IgD-negative memory B cell (primary cell): ENCODE measurements around the gene PDZD4. TPM values are rescaled to one million over a fixed set of nuclear protein-coding genes. Genes with fewer than 3 reads are reported as not detected.
A peak's percentile ranks its signal among the peaks of the same experiment; 100 is the strongest.

ENCODE experiments used
- H3K27ac Mint-ChIP-seq, 3 donors: one replicate each; pipeline ENCODE4 v1.8.0; 2020 to 2022; ENCODE audit warnings: mild to moderate bottlenecking in 3 of 3, mixed read lengths in 3 of 3, moderate library complexity in 1 of 3
- H3K27me3 Mint-ChIP-seq: one replicate; pipeline ENCODE4 v1.8.0; 2021; ENCODE audit warnings: mixed read lengths
- H3K36me3 Mint-ChIP-seq: one replicate; pipeline ENCODE4 v1.8.0; 2020; ENCODE audit warnings: mild to moderate bottlenecking, mixed read lengths
- H3K4me1 Mint-ChIP-seq, 3 donors: one replicate each; pipeline ENCODE4 v1.8.0; 2020 to 2022; ENCODE audit warnings: mixed read lengths in 3 of 3, mild to moderate bottlenecking in 1 of 3
- H3K4me3 Mint-ChIP-seq, 4 donors: one replicate each; pipeline ENCODE4 v1.8.0; 2020 to 2022; ENCODE audit warnings: mild to moderate bottlenecking in 4 of 4, mixed read lengths in 4 of 4, moderate library complexity in 3 of 4
- H3K9me3 Mint-ChIP-seq, 3 donors: one replicate each; pipeline ENCODE4 v1.8.0; 2020 to 2021; ENCODE audit warnings: mixed read lengths in 3 of 3, mild to moderate bottlenecking in 1 of 3
- polyA plus RNA-seq: library from polyadenylated mRNA; unstranded; fragments of 300-500 nt; fragmentation: Illumina TruSeq; gene quantifications from one replicate; pipeline ENCODE4 v1.2.3, GENCODE V29; 2021

PDZD4 gene
- polyA plus RNA-seq, 1 donor from 2014 or later = 0.15 TPM

DNA sequence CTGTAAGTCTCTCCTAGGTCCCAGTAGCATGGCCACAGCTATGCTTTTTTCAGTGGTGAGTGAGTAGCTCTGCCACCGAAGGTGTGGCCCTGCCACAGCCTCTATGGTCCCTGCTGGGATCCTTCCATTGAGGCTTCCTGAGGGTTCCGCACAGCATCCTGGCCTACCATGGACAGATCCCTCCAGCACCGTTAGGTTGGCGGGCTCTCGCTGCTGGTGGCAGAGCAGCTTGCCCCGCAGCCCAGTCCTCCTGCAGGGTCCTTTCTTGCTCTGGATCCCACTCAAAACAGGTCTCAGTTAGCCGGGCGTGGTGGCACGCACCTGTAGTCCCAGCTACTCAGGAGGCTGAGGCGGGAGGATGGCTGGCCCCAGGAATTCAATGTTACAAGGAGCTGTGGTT lies 2.4 kb upstream of the PDZD4 start:
- H3K9me3 Mint-ChIP-seq = no peaks in the 10 kb centered on the region

DNA sequence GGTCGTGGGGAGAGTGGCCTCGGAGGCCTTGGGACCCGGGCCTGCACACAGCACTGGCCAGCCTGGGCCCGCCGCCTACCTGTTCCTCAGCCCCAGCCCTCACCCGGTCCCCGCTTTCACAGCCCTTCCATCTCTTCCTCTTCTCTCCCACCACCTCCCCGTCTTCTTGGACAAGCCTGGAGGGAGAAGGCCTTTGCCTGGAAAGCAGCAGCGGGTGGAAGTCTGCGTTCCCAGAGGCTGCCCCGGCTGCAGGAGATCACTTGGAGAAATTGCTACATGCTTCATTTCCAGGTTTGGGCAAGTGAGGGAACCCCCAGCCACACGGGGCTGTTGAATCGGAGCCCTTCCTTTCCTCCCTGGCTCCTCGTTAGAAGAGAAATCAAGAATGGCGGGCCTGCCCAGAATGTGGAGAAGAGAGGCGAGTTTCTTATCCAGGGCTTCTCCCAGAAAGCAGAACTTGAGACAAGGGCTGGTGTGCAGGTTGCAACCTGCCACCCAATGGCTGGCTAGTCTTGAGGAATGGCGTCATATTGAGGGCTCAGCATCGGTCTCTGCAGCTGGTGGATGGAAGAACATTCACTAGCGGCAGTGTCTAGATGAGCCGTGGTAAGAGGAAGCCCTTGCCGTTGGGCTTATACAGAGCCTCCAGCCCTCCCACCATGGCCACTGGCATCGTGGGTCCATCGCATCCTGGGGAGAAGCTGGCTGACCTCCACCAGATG lies 1.2 kb upstream of the PDZD4 start:
- Mint-ChIP-seq H3K27ac (peak overlapping the region in 1 of 3 donors; percentile 60), H3K27me3 (peaks cover 32% of the 10 kb centered on the region), H3K4me3 (peak overlapping the region in 3 of 4 donors; percentile 27 to 67 (median 52)), H3K4me1 (peaks cover 2 to 11% (median 10%) of the 10 kb centered on the region in 3 donors), H3K36me3 (no peaks in the 10 kb centered on the region), H3K9me3 (peaks cover 0 to 4% (median 0%) of the 10 kb centered on the region in 3 donors)

More for the DNA sequence above, 2.4 kb upstream of the PDZD4 start:
- Mint-ChIP-seq H3K4me1 (peaks cover under 1 to 8% (median 1%) of the 10 kb centered on the region in 3 donors), H3K36me3 (no peaks in the 10 kb centered on the region), H3K4me3 (no peak overlapping the region), H3K27me3 (peaks cover 24% of the 10 kb centered on the region), H3K27ac (no peak overlapping the region)

DNA sequence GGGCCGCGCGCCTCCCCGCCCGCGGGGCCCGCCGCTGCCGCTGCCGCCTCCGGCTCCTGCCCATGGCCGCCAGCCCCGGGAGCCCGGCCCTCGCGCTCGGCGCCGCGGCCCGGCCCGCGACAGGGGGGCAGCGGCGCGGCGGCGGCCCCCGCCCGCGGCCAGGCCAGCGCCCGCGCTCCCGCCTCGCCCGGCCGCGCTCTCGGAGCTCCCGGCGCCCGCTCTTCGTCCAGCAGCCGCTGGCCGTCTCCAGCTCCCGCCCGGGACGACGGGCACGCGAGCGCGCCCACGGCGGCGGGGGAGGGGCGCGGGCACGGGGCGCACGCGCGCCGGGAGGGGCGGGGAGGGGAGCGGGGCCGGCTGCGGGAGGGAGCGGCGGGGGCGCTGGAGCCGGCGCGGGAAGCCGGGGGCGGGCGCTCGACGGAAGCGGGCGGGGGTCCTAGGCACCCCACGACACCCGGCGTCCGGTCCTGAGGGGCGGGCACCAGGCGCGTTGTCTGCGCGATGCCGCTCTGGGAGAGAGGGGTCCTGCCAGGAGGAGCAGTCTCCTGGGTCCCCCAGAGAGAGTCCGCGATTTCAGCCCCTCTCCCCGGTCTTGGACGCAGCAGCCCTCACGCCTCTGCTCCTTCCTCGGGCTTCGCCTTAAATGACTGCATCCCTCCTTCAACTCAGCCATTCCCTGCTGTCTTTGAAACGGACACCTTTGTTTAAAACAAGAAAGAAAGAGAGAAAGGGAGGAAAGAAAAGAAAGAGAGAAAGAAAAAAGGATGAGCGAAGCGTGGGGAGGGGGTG lies 490 bp upstream of the PDZD4 start:
- peak overlapping the region in 1 of 4 donors; percentile 59 for H3K4me3 Mint-ChIP-seq
- peaks cover 2 to 11% (median 10%) of the 10 kb centered on the region in 3 donors for H3K4me1 Mint-ChIP-seq
- H3K27me3 Mint-ChIP-seq = peaks cover 32% of the 10 kb centered on the region
- H3K27ac Mint-ChIP-seq = no peak overlapping the region
- H3K36me3 Mint-ChIP-seq = no peaks in the 10 kb centered on the region
- peaks cover 0 to 4% (median 0%) of the 10 kb centered on the region in 3 donors for H3K9me3 Mint-ChIP-seq

DNA sequence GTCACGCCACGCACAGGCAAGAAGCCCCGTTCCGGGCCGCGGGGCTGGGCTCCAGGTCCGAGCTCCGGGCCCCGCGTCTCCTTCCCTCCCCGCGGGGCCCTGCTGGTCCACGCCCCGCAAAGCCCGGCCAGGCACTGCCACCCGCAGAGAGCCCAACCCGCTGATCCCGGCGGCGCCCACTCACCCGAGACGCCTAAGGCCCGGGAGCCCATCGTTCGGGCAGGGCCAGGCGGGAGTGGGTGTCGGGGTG lies 870 bp downstream of the PDZD4 start:
- H3K36me3 Mint-ChIP-seq = no peaks in the 10 kb centered on the region

DNA sequence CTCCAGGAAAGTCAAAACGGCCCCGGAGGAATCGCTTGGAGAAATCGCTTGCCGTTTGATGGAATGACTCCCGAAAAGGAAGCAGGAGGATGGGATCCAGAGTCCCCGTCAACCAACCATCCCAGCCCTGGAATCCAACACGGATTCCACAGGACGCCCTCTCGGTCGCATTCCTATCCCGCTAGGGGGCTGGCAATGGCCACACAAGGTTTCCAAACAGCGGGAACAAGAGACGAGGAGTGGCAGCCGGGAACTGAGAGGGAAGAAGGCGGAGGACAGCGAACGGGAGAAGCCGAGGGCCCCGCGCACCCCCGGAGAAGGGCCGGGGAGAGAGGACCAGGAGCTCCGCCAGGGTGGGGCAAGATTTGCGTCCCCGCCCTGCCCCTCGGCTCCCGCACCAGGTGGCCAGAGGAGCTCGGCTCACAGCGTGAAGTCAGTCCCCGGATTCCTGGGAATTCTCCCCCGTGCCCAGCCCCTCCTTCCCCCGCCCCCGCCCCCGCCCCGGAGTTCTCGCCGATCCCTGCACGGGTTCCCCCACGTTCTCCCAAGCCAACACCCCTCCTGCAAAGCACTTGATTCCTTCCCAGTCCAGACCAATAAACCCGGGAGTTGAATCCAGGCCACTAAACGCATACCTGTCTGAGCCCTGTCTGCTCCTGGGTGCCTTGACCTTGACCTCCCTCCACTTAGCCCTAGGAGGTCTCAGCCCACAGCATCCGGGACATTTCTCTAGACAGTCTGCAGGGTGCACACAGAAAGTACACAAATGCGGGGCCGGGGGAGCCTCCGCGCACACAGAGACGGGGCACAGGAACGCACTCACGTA lies 1.4 kb downstream of the PDZD4 start:
- Mint-ChIP-seq H3K9me3 (peaks cover 0 to 4% (median 0%) of the 10 kb centered on the region in 3 donors), H3K27me3 (peaks cover 45% of the 10 kb centered on the region), H3K36me3 (no peaks in the 10 kb centered on the region), H3K4me1 (peaks cover 2 to 10% (median 9%) of the 10 kb centered on the region in 3 donors), H3K27ac (no peak overlapping the region), H3K4me3 (peak overlapping the region in 2 of 4 donors; percentile 48 to 74)

More for the DNA sequence above, 870 bp downstream of the PDZD4 start:
- H3K9me3 Mint-ChIP-seq = peaks cover 0 to 4% (median 0%) of the 10 kb centered on the region in 3 donors
- H3K4me1 Mint-ChIP-seq = peaks cover 2 to 10% (median 9%) of the 10 kb centered on the region in 3 donors
- H3K4me3 Mint-ChIP-seq = peak overlapping the region in 2 of 4 donors; percentile 48 to 74
- H3K27me3 Mint-ChIP-seq = peaks cover 40% of the 10 kb centered on the region
- no peak overlapping the region for H3K27ac Mint-ChIP-seq

DNA sequence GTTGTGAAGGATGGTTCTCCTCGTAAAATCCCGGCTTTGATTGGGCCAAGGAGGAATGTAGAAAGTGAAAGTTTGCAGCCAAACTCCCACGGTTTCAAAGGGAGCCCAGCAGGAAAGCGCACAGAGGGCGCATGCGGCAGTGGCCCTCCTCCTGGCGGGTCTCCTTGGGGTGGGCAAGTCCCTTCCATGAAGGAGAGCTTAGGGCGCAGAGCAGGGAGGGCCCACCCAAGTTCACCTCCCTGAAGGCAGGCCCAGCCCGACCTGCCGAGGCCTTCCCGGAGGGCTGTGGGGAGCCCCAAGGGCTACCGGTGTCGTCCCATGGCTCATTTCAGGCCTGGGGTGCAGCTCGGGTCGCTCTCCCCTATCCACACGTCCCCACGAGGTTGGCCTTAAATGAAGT lies 2.0 kb downstream of the PDZD4 start:
- Mint-ChIP-seq H3K36me3 (no peaks in the 10 kb centered on the region), H3K4me1 (peaks cover 2 to 10% (median 9%) of the 10 kb centered on the region in 3 donors), H3K4me3 (peak overlapping the region in 1 of 4 donors; percentile 8), H3K27ac (no peak overlapping the region), H3K27me3 (peaks cover 48% of the 10 kb centered on the region), H3K9me3 (peaks cover 0 to 4% (median 0%) of the 10 kb centered on the region in 3 donors)

DNA sequence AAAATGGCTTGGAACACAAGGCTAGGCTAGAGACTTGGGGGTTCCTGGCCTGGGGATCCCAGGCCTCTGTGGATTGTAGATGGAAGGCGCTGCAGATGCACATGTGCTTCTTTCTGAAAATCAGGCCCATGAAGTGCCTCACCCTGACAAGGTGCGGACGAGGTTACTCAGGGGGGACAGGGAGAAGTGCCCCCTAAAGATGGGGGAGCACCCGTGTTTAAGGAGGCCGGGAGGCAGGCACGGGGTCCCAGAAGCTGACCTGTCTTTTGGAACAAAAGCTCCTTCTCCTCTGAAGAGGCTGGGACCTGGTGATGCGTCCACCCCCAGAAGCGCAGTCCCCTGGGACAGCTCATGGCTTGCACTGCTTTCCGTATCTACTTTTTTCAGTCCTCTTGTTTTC lies 2.4 kb downstream of the PDZD4 start:
- Mint-ChIP-seq H3K27ac (no peak overlapping the region), H3K4me1 (peaks cover 2 to 10% (median 9%) of the 10 kb centered on the region in 3 donors), H3K9me3 (peaks cover 0 to 4% (median 0%) of the 10 kb centered on the region in 3 donors), H3K36me3 (no peaks in the 10 kb centered on the region), H3K4me3 (peak overlapping the region in 1 of 4 donors; percentile 39), H3K27me3 (peaks cover 45% of the 10 kb centered on the region)

DNA sequence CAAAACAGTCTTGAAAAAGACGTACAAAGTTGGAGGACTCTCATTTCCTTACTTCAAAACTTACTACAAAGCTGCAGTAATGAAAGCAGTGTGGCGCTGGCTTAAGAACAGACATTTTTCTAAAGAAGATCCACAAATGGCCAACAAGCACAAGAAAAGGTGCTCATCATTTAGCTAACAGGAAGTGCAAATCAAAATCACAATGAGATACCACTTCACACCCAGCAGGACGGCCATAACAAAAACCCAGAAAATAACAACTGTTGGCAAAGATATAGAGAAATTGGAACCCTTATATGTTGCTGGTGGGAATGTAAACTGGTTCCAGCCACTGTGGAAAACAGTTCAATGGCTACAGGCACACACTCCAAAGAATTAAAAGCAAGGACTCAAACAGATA lies 3.3 kb downstream of the PDZD4 start:
- peaks cover 9 to 11% (median 10%) of the 10 kb centered on the region in 3 donors for H3K4me1 Mint-ChIP-seq
- no peak overlapping the region for H3K27ac Mint-ChIP-seq
- no peaks in the 10 kb centered on the region for H3K36me3 Mint-ChIP-seq
- peaks cover 48% of the 10 kb centered on the region for H3K27me3 Mint-ChIP-seq
- peak overlapping the region in 1 of 4 donors; percentile 39 for H3K4me3 Mint-ChIP-seq
- peaks cover 0 to 4% (median 0%) of the 10 kb centered on the region in 3 donors for H3K9me3 Mint-ChIP-seq

DNA sequence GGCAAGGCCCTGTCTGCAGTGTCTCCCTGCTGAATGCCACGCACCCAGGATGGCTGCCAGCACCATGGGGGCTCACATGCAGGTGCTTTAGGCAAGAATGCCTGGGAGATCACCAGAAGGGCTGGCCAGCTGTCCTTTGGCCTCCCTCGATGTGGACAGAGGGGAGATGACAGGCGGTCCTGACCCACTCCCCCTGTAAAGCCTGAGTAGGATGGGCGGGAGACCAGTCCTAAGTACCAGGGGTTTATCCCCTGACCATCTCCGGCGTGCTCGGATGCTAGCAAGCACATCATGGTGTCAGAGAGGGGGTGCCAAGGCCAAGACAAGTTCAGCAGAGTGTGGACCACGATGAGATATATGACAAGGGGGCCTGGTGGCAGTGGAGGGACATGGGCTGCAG lies 5.3 kb downstream of the PDZD4 start:
- Mint-ChIP-seq H3K27me3 (peaks cover 48% of the 10 kb centered on the region), H3K4me1 (peaks cover 10 to 12% (median 11%) of the 10 kb centered on the region in 3 donors), H3K4me3 (no peak overlapping the region), H3K9me3 (peaks cover 0 to 4% (median 0%) of the 10 kb centered on the region in 3 donors), H3K27ac (no peak overlapping the region), H3K36me3 (no peaks in the 10 kb centered on the region)

DNA sequence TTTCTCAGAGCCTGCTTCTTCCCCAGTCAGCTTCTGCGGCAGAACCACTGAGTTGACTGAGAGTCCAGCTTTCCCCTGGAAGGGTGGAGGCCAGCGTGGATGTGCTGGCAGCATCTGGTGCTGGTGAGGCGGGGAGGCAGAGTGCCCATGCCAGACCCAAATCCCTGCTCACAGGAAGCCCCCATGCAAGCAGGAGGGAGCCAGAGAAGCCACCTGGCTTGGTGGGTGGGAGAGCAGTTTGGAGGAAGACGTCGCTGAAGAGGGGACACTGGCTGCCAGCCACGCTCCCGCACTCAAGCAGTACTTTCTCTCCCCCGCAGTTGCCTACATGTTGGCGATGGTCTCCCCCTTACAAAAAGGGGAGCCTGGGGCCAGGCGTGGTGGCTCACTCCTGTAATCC lies 6.0 kb downstream of the PDZD4 start:
- H3K36me3 Mint-ChIP-seq = peaks cover 1% of the 10 kb centered on the region
- peaks cover 53% of the 10 kb centered on the region for H3K27me3 Mint-ChIP-seq
- peaks cover 10 to 12% (median 11%) of the 10 kb centered on the region in 3 donors for H3K4me1 Mint-ChIP-seq
- H3K27ac Mint-ChIP-seq = no peak overlapping the region
- H3K4me3 Mint-ChIP-seq = no peak overlapping the region
- H3K9me3 Mint-ChIP-seq = peaks cover 0 to 4% (median 0%) of the 10 kb centered on the region in 3 donors

DNA sequence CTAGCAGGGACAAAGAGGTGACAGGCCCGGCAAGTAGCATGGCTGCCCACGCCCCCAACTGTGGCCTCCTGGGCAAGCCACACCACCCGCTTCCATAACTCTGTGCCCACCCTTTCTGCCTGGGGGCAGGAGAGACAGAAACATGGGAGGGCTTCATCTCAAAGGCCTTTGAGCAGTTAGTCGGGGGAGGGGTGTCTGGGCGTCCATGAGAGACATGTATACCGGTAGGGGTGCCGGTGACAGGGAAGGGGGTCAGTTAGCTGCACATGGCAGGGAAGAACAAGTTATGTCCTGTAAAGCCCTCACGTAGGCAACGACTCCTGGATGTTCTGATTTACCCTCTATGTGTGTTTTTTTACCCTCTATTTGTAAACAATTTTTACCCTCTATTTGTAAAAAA lies 9.3 kb downstream of the PDZD4 start:
- no peak overlapping the region for H3K27ac Mint-ChIP-seq
- H3K9me3 Mint-ChIP-seq = no peaks in the 10 kb centered on the region
- H3K36me3 Mint-ChIP-seq = peaks cover 1% of the 10 kb centered on the region
- H3K27me3 Mint-ChIP-seq = peaks cover 54% of the 10 kb centered on the region
- H3K4me3 Mint-ChIP-seq = no peak overlapping the region
- peaks cover 0 to 15% (median 6%) of the 10 kb centered on the region in 3 donors for H3K4me1 Mint-ChIP-seq

DNA sequence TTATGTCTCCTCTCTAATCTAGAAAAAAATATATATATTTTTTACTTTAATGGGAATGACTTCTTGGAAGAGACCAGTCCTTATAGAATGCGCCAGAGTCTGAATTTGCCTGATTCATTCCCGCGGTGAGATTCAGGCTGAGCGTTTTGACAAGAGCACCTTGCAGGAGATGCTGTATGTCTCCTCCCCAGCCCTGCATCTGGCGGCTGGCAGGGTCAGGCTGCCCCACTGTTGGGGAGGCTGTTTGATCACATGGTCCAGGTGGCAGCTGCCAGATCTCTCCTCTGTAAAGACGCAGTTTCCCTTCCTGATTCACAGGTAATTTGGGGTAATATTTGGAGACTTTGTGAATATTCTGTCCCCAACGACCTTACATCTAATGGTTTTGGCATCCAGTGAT lies 9.7 kb downstream of the PDZD4 start:
- H3K4me1 Mint-ChIP-seq = peaks cover 0 to 15% (median 6%) of the 10 kb centered on the region in 3 donors
- peaks cover 1% of the 10 kb centered on the region for H3K36me3 Mint-ChIP-seq
- no peaks in the 10 kb centered on the region for H3K9me3 Mint-ChIP-seq
- H3K4me3 Mint-ChIP-seq = peak overlapping the region in 1 of 4 donors; percentile 43
- no peak overlapping the region for H3K27ac Mint-ChIP-seq
- peaks cover 53% of the 10 kb centered on the region for H3K27me3 Mint-ChIP-seq

DNA sequence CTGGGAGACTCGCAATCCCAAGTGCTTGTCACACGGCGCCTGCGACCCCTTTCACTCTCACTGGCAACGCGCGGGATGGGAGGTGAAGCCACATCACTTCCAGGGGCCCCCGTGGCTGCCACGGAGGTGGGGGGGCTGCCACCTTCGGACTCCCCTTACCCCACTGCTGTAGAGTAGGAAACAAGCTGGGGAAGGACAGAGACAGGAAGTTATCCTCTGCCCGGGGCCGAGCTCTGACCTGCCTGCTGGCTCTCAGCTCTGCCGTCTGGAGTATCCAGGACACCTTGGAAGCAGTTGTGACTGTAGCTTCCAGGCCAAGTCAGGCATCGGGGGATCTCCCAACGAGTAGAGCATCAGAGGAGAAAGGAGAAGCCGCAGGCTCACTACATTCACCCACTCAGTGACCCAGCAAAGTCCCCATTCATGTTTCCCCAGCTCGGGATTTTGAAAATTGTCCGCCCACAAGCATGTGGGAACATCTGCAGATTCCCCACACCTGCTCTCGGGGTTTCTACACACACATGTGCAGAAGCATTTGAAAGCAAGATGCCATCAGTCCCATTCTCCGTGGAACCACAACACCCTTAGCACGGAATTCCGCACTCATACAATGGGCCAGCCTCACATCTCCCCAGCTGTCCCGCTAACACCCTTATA lies 10.8 kb downstream of the PDZD4 start:
- Mint-ChIP-seq H3K4me1 (peaks cover 0 to 17% (median 8%) of the 10 kb centered on the region in 3 donors), H3K4me3 (no peak overlapping the region), H3K27me3 (peaks cover 52% of the 10 kb centered on the region), H3K27ac (no peak overlapping the region), H3K36me3 (peaks cover 1% of the 10 kb centered on the region), H3K9me3 (no peaks in the 10 kb centered on the region)
